Myocyte (in vitro differentiated cells): ENCODE data around the gene XYLT2. TPM values are rescaled to one million over a fixed set of nuclear protein-coding genes. Genes with fewer than 3 reads are reported as not detected.
A peak's percentile ranks its signal among the peaks of the same experiment; 100 is the strongest.
"Not testable (repeated sequence)": the region's sequence is repeated elsewhere in the genome, so short reads cannot be mapped to it uniquely, and the experiment has no call there.

ENCODE experiments used
- DNase-seq: peaks from one replicate; pipeline ENCODE4 v3.0.0-alpha.2; 2012; ENCODE audit warnings: low read depth
- polyA plus RNA-seq: library from polyadenylated mRNA; unstranded; fragments of >200 nt; gene quantifications from one replicate; pipeline ENCODE4 v1.2.1, GENCODE V29; 2012; ENCODE audit warnings: missing spikeins
- total RNA-seq: library from RNA; depleted of rRNA; stranded (reverse); fragments of >200 nt; gene quantifications from 2 replicates; pipeline ENCODE4 v1.2.3, GENCODE V29; 2014

XYLT2 gene
- 21.4 and 26.0 TPM in 2 replicates for total RNA-seq
- 27.3 TPM for polyA plus RNA-seq

DNA sequence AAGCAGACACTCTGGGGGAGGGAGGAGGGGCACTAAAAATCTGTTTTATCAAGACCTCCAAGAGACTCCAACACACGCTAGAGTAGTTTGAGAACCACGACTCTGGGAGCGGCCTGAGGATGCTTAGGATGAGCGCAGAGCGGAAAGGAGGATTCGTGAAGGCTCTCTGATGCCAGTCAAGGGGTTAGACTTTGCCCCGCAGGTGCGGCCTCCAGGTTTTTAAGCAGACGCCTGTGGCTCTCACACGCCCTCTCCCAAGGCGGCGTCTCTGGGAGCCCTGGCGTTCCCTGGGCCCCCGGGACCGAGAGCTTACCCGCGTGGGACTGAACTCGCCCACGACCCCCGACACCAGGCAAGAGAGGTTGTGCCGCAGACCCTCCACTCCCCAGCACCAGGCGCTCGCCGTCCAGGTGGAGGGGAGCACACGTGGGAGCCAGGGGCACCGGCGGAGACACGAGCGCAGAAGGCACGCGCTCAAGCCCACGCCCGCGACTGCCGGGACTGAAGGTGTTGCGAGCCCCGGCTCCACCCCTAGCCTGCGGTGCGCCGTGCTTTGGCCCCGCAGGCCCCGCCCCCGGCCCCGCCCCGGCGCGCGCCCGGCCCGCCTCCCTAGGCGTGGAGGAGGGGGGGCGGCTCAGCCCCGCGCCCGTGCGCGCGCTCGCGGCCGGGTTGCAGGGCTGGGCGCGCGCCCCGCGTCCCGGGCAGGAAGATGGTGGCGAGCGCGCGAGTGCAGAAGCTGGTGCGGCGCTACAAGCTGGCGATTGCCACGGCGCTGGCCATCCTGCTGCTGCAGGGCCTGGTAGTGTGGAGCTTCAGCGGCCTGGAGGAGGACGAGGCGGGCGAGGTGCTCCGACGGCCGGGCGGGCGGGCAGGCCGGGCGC, at the start of gene XYLT2:
XYLT2 (plus strand) TSS at position 695 of the 881 bp plus-strand sequence; CDS start at position 710, 15 bp downstream.
- DNase-seq: peak; percentile 80

- DNase-seq: peak; percentile 60
These were observed 48.5 kb upstream of the XYLT2 start for GRCh38 chr17:50297407-50297865.

GRCh38 chr17:50298018-50298417, 47.9 kb upstream of the XYLT2 start:
- DNase-seq: no peak

DNA sequence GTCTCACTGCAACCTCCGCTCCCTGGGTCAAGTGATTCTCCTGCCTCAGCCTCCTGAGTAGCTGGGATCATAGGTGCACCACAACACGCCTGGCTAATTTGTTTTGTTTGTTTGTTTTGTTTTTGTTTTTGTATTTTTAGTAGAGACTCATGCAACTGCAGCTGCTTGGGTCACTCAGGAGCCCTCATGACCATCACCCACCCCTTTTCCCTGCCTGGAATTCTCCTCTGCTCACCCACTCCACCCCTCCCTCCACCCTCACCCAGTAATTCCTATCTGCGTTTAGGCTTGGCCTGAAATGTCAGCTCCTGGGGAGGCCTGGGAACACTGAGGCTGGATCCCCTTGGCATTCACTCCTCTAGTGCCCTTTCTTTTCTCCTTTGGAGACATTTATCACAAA, 46.1 kb upstream of the XYLT2 start:
- DNase-seq: peak; percentile 53

DNA sequence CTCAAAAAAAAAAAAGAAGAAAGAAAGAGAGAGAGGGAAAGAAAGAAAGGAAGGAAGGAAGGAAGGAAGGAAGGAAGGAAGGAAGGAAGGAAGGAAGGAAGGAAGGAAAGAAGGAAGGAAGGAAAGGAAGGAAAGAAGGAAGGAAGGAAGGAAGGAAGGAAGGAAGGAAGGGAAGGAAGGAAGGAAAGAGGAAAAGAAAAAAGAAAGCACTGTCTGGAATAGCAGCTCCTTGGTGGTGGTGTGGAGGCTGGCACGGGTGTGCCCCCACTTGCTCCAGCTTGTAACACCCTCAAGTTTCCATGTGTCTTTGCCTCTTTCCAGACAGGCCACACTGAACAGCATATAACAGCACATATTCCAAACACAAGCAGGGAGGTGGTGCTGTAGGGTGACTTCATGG, 45.1 kb upstream of the XYLT2 start:
- not testable (repeated sequence) for DNase-seq

GRCh38 chr17:50301891-50302584, 43.9 kb upstream of the XYLT2 start:
- DNase-seq: no peak

DNA sequence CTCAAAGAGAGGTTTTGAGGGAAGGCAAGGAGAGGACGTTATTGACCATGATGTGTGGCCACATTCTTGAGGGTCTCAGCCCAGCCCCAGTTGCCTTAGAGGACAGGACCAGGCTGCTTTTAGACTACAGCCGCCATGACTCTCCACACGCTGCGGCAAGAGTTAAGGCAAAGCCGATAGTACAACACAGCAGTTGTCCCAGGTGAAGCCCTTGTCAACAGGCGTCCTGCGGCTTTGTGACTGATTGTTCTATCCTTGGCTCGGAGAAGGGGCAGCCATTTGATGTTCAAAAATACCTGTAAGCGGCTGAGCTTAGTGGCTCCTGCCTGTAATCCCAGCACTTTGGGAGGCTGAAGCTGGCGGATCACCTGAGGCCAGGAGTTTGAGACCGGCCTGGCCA, 42.9 kb upstream of the XYLT2 start:
- DNase-seq: no peak

GRCh38 chr17:50303596-50303995, 42.3 kb upstream of the XYLT2 start:
- no peak for DNase-seq

DNA sequence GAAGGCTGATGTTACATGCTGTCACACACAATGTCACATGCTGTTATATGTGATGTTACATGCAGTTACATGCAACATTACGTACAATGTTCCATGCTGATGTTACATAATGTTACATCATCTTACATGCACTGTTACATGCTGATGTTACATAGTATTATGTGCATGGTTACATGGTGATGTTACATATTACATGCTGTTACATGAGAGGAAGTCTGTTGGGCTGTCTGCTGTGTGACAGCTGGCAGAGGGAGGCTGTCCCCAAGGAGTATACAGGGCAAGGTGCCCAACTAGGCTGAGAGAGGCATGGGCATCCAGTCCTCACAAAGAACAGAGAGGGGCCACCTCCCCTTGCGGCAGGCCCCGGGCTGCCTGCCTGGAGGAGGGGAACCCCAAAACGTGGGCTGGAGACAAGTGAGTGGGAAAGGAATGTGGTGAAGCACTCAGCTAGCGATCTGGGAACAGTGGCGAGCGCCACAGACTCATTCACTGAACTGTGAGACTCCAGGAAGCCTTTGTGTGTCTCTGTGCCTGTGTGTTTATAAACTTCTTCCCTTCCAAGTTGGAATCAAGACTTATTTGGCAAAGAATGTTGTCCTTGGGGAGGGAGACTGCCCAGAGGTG, 41.0 kb upstream of the XYLT2 start:
- DNase-seq: peak; percentile 62

- DNase-seq: no peak
These were observed 38.3 kb upstream of the XYLT2 start for GRCh38 chr17:50307654-50308053.

- no peak for DNase-seq
These were observed 37.3 kb upstream of the XYLT2 start for GRCh38 chr17:50308666-50309065.

DNA sequence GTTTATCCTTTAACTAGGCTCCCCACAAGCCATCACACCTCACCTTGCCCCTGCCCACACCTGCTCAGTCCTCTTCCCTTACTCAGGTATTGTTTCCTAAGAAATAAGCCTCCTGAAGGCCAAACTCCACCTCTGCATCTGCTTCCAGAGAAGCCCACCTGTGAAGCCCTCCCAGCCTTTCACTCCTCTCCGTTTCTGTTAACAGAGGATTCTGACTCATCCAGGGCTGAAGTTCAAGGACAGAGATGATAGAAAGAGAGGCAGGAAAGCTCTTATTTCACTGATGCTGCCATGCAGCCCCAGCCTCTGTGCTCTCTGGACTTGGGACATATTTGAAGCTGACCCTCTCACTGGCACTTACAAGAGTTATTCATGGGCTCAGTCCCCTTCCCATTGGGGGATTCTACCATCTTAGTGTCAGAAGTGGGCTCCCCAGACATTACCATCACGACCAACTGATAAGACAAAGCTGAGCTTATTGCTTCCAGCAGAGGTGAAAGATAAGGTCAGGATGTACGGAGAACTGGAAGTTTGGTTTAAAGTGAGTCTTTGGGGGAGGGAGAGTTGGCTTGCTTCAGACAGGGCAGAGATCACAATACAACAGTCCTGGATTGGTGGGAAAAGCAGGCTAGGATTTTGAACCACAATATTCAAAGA, 35.3 kb upstream of the XYLT2 start:
- DNase-seq: no peak

DNA sequence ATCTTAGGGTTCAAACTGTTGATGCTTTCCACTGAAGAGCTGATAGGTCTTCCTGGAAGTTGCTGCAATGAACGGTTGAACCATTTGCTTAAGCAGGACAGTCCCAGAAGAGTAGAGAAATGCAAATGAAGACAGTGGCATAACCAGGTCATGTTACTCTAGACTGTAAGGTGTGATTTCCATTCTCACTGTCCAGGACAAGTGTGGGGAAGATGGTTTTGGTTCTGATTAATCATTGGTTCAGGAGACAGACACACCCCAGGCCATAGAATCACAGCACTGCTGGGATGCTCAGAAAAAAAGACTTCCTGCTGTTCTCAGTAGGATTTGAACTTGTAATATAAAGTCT, 34.8 kb upstream of the XYLT2 start:
- DNase-seq: no peak

DNA sequence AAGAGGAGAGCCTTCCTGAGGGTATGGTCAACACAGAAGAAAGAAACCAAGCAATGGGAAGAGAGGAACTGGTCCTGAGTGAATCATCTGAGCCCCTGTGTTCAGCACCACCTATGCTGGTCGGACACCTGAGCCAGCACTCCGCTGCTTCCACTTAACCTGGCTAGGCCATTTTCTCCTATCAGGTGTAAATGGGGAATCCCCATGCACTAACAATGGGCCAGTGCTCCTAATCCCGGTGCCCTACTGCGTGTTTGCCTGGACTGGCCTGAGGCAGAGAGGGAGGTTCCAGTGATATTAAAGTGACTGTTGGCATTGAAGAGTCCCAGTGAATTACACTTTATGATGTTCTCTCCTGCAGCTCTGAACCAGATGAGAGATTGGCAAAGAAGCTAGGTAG, 34.4 kb upstream of the XYLT2 start:
- DNase-seq: no peak

DNA sequence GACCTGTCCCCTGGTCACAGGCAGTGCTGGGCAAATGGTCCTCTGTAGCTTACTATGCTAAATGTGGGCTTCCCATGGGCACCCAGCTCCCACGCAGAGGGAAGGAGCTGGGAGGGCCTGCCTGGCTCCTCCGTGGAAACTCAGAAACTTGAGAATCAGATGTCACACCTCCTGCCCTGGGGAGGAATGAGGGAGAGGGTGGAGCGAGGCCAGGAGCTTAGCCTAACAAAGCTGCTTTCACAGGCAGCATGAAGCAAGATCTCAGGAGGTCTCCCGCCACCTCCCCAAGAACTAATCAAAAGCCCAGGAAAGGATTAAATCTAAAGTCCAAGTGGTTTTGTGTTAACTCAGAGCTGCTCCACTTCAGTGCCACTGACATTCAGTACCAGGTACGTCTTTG, 33.6 kb upstream of the XYLT2 start:
- DNase-seq: no peak

GRCh38 chr17:50314456-50315011, 31.4 kb upstream of the XYLT2 start:
- peak; percentile 88 for DNase-seq

DNA sequence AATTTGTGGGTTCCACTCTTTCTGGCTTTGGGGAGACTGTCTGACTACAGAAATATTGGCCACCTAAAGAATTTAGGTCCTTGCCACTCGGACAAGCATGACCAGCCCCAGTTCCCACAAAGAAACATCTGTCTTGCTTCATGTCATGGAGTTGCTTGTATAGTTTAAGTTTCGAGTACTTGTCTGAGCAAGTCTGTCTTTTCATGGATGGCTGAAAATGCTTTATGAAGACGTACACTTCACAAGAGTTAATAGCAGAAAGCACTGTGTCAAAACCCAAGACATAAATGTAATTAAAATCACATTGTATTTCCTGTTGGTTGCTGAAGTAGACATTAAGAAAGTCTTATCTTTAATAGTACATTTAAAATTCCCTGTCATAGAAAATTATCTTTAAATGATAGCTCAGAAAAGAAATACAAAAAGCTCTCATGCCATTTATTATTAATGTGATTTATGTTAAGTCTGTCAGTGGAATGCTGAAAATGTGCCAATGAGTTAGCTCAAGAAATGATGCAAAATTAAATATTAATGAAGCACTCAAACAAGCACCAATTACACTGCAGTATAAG, 29.8 kb upstream of the XYLT2 start:
- DNase-seq: no peak

DNA sequence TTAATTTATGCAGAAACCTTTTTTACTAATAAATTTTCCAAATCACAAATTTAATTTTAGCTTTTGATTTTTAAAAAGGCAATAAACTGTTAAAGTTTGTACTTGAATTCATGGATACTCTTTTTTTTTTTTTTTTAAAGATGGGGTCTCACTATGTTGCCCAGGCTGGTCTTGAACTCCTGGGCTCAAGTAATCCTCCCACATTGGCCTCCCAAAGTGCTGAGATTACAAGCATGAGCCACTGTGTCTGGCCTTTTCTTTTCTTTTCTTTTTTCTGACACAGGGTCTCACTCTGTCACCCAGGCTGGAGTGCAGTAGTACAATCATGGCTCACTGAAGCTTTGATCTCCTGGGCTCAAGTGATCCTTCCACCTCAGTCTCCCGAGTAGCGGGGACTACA, 29.3 kb upstream of the XYLT2 start:
- DNase-seq: not testable (repeated sequence)

DNA sequence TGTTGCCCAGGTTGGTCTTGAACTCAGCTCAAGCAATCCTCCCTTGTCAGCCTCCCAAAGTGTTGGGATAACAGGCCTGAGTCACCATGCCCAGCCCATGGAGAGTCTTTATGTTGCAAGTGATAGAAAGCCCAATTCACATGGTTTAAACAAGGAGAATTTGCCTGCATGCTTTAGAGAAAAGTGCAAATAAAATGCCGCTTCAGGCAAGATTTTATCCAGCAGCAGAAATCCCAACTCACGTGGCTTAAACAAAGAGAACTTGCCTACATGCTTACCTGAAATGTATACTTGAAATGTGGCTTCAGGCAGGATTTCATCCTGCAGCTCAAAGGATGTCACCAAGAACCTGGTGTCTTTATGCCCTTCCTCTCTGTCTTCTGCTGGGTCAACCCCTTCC, 28.8 kb upstream of the XYLT2 start:
- DNase-seq: no peak

DNA sequence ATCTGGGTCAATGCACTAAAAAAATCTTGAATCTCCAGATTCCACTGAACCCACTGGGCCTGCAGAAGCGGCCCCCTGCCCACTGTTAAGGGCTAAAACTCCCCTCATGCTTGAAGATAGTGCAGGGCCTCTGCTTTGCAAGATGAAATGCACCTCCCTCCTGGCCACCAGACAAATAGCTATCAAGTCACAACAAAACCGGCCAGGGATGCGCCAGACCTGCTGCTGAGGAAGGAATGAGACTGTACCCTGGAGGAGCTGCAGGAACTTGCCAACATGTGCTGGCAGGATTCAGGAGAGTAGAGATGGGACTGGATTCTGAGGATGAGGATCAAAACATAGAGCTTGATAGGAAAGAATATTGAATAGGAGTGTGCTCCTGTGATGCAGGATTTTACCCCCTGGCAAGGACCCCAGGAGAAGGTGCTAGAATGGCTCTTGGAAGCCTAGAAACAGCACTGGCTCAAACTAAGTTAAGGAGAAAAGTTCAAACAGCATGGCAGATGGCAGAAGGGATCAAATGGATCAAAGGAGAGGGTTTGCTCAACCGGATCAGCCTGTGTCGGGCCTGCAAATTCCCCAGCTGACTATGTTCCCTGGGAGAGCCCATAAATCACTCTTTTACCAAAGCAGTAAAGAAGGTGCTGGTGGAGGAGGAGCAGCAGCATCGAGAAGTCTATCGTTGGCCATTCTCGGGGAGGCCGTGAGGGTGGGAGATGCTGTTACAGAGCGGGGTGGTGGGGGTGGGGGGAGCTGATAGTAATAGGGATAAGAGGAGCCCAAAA, 27.2 kb upstream of the XYLT2 start:
- peak; percentile 26 for DNase-seq
